Stimulated activated CD4-positive, alpha-beta T cell treated with anti-CD3 and anti-CD28 coated beads, Interleukin-15, amount 100 ng/mL, for 1 hour (primary cell): Measurements from ENCODE around the gene KSR1.

Source experiments
- DNase-seq, 2 donors: peaks; one replicate each; pipeline ENCODE4 v3.0.0-alpha.2; 2020; ENCODE audit warnings: low read depth in 1 of 2, low spot score in 1 of 2

Gene KSR1

GRCh38 chr17:27547301-27547683 is 91.0 kb downstream of the KSR1 start:
- no peak for DNase-seq

- no peak for DNase-seq
These were observed 92.1 kb downstream of the KSR1 start for GRCh38 chr17:27548369-27548768.

- DNase-seq: no peak
These were observed 93.1 kb downstream of the KSR1 start for GRCh38 chr17:27549251-27549893.

GRCh38 chr17:27550291-27550930 is 94.2 kb downstream of the KSR1 start:
- DNase-seq: no peak

- DNase-seq: no peak
These were observed 94.8 kb downstream of the KSR1 start for GRCh38 chr17:27550974-27551505.

- DNase-seq: no peak
These were observed 95.5 kb downstream of the KSR1 start for GRCh38 chr17:27551701-27552248.

- no peak for DNase-seq
These were observed 96.1 kb downstream of the KSR1 start for GRCh38 chr17:27552276-27552732.

GRCh38 chr17:27553019-27553511 is 96.8 kb downstream of the KSR1 start:
- DNase-seq: no peak

GRCh38 chr17:27554152-27554551 is 97.9 kb downstream of the KSR1 start:
- DNase-seq: no peak

GRCh38 chr17:27554911-27555310 is 98.7 kb downstream of the KSR1 start:
- no peak for DNase-seq

GRCh38 chr17:27555339-27555738 is 99.1 kb downstream of the KSR1 start:
- DNase-seq: no peak

- no peak for DNase-seq
These were observed 102.1 kb downstream of the KSR1 start for GRCh38 chr17:27558341-27558740.

- DNase-seq: no peak
These were observed 102.7 kb downstream of the KSR1 start for GRCh38 chr17:27558842-27559505.

- DNase-seq: no peak
These were observed 103.5 kb downstream of the KSR1 start for GRCh38 chr17:27559506-27560481.

GRCh38 chr17:27560668-27561067 is 104.4 kb downstream of the KSR1 start:
- DNase-seq: no peak

GRCh38 chr17:27562777-27563455 is 106.7 kb downstream of the KSR1 start:
- no peak for DNase-seq

GRCh38 chr17:27563532-27563931 is 107.3 kb downstream of the KSR1 start:
- DNase-seq: no peak

- no peak for DNase-seq
These were observed 108.2 kb downstream of the KSR1 start for GRCh38 chr17:27564463-27564862.

- no peak for DNase-seq
These were observed 109.8 kb downstream of the KSR1 start for GRCh38 chr17:27565874-27566670.
